K562 (cell line): Measurements from ENCODE around the gene SRSF1. TPM values are rescaled to one million over a fixed set of nuclear protein-coding genes. Genes with fewer than 3 reads are reported as not detected.

Experiments
- AFF1 ChIP-seq, 2 experiments: fragments of 450-650 bp; IDR thresholded peaks; 2 replicates each; pipeline ENCODE4 v1.6.1; 2018; ENCODE audit warnings: mild to moderate bottlenecking in 2 of 2, low read depth in 1 of 2; ENCODE audit not compliant: partially characterized antibody in 2 of 2
- BRF1 ChIP-seq: IDR thresholded peaks from 3 replicates; pipeline ENCODE4 v1.6.1; 2011; ENCODE audit warnings: borderline replicate concordance, mild to moderate bottlenecking; ENCODE audit not compliant: insufficient read length; ENCODE audit errors: extremely low read depth
- CBFA2T3 ChIP-seq: fragments of 450-650 bp; IDR thresholded peaks from 2 replicates; pipeline ENCODE4 v1.6.1; 2017
- DEAF1 ChIP-seq: fragments of 450-650 bp; formaldehyde crosslinking; IDR thresholded peaks from 2 replicates; pipeline ENCODE4 v1.4.0; 2020; ENCODE audit warnings: mild to moderate bottlenecking, moderate library complexity
- ELK1 ChIP-seq: sonication (generic); formaldehyde crosslinking; IDR thresholded peaks from 2 replicates; pipeline ENCODE4 v1.8.1; 2022; ENCODE audit warnings: missing genetic modification reagents
- HDAC1 ChIP-seq, 2 experiments: fragments of 450-650 bp; IDR thresholded peaks; 2 replicates each; pipeline ENCODE4 v1.6.1; 2016 to 2017; ENCODE audit warnings: inconsistent platforms in 1 of 2, mild to moderate bottlenecking in 1 of 2, moderate library complexity in 1 of 2
- MCM5 ChIP-seq: fragments of 450-650 bp; IDR thresholded peaks from 2 replicates; pipeline ENCODE4 v1.6.1; 2016; ENCODE audit warnings: low read depth
- MIER1 ChIP-seq: fragments of 450-650 bp; IDR thresholded peaks from 2 replicates; pipeline ENCODE4 v1.6.1; 2016; ENCODE audit warnings: antibody characterized with exemption, mild to moderate bottlenecking, low read depth
- NR3C1 ChIP-seq: sonication (generic); formaldehyde crosslinking; IDR thresholded peaks from 2 replicates; pipeline ENCODE4 v1.8.1; 2022; ENCODE audit warnings: missing genetic modification reagents
- PYGO2 ChIP-seq: fragments of 450-650 bp; IDR thresholded peaks from 2 replicates; pipeline ENCODE4 v1.6.1; 2016; ENCODE audit warnings: mild to moderate bottlenecking, missing genetic modification characterization, moderate library complexity, missing compliant biosample characterization
- SPI1 ChIP-seq: IDR thresholded peaks from 2 replicates; pipeline ENCODE4 v1.6.1; 2011; ENCODE audit warnings: low read depth, low read length, control low read depth, borderline replicate concordance
- STAG1 ChIP-seq: sonication (generic); formaldehyde crosslinking; IDR thresholded peaks from 2 replicates; pipeline ENCODE4 v1.5.0; 2020; ENCODE audit warnings: missing genetic modification reagents, borderline replicate concordance
- TAL1 ChIP-seq: fragments of 450-650 bp; IDR thresholded peaks from 2 replicates; pipeline ENCODE4 v1.6.1; 2016; ENCODE audit warnings: mild to moderate bottlenecking
- TCFL5 ChIP-seq: fragments of 250-450 bp; sonication (Bioruptor Pico); conservative IDR thresholded peaks from 2 replicates; pipeline ENCODE4 v1.6.1; 2021; ENCODE audit warnings: mild to moderate bottlenecking, moderate library complexity, matching md5 sums
- ZNF224 ChIP-seq: sonication (generic); formaldehyde crosslinking; IDR thresholded peaks from 2 replicates; pipeline ENCODE4 v1.8.0; 2022; ENCODE audit warnings: mild to moderate bottlenecking, missing genetic modification reagents
- ZNF347 ChIP-seq: fragments of 450-650 bp; formaldehyde crosslinking; IDR thresholded peaks from 2 replicates; pipeline ENCODE4 v1.4.0; 2020; ENCODE audit warnings: low read depth, mild to moderate bottlenecking, moderate library complexity
- ZNF561 ChIP-seq: fragments of 450-650 bp; formaldehyde crosslinking; conservative IDR thresholded peaks from 2 replicates; pipeline ENCODE4 v1.4.0; 2020; ENCODE audit warnings: mild to moderate bottlenecking, moderate library complexity
- ZNF76 ChIP-seq: fragments of 250-450 bp; sonication (Bioruptor Pico); IDR thresholded peaks from 2 replicates; pipeline ENCODE4 v1.4.0; 2020; ENCODE audit warnings: mild to moderate bottlenecking, moderate library complexity, borderline replicate concordance
- polyA plus RNA-seq, 8 experiments: library from polyadenylated mRNA; depleted of rRNA in 4 of 8; stranded (reverse) in 5 of 8; unstranded in 3 of 8; fragments of >200 nt; fragmentation: Nextera tagmentation in 2 of 8; fragmentation: Illumina TruSeq in 1 of 8; extraction: Ambion mirVana in 2 of 8; extraction: Trizol in 1 of 8; gene quantifications; 2 replicates each; pipeline versions ENCODE4 v1.2.1 to v1.2.3, GENCODE V29; 2011 to 2014; ENCODE audit warnings: inconsistent platforms in 1 of 8, missing spikeins in 1 of 8
- total RNA-seq, 7 experiments: library from RNA; depleted of rRNA in 6 of 7; stranded (reverse); fragments of >200 nt in 6 of 7; fragmentation: Illumina TruSeq in 2 of 7; extraction: Trizol in 2 of 7; gene quantifications; 2 replicates each; pipeline versions ENCODE4 v1.2.1 to v1.2.3, GENCODE V29; 2011 to 2021; ENCODE audit warnings: low replicate concordance in 1 of 7
- TF ChIP-seq, protein P1 (sequence below): fragments of 250-450 bp; sonication (Bioruptor Pico); IDR thresholded peaks from 2 replicates; pipeline ENCODE4 v1.5.0; 2020; ENCODE audit warnings: mild to moderate bottlenecking

Gene SRSF1
- total and polyA plus RNA-seq, 9 of the 15 experiments (the other 6 are each of a cell fraction or from before 2014, with no cell fraction given), result 77.8 to 559 (median 442) TPM

GRCh38 chr17:58006924-58007780, at the start of gene SRSF1 (continued):
- peak; percentile 84 for TF ChIP-seq ZNF76 (CRISPR knock-in tag)
- TF ChIP-seq DEAF1 (CRISPR knock-in tag), result 0 out of 2 replicates have a peak, but pooled peaks have one; percentile 12
- TF ChIP-seq SPI1, result peak; percentile 47; the same call in 1 of the 2 replicates
- TF ChIP-seq, protein P1, sequence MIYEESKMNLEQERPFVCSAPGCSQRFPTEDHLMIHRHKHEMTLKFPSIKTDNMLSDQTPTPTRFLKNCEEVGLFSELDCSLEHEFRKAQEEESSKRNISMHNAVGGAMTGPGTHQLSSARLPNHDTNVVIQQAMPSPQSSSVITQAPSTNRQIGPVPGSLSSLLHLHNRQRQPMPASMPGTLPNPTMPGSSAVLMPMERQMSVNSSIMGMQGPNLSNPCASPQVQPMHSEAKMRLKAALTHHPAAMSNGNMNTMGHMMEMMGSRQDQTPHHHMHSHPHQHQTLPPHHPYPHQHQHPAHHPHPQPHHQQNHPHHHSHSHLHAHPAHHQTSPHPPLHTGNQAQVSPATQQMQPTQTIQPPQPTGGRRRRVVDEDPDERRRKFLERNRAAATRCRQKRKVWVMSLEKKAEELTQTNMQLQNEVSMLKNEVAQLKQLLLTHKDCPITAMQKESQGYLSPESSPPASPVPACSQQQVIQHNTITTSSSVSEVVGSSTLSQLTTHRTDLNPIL (CRISPR knock-in tag), result no peak
- peak; percentile 6; the same call in 1 of the 2 replicates for TF ChIP-seq NR3C1
- no peak for TF ChIP-seq ZNF224 (CRISPR knock-in tag)
- TF ChIP-seq ZNF561 (CRISPR knock-in tag), result no peak
- no peak for TF ChIP-seq ZNF347 (CRISPR knock-in tag)
- TF ChIP-seq HDAC1 (IDR thresholded peaks at IDR 0.05), result no peak; a peak in 1 of 4 replicates
- TF ChIP-seq STAG1 (CRISPR knock-in tag), result no peak; the same call in none of the 2 replicates
- 0 out of 2 replicates have a peak, but pooled peaks have one; percentile 10 for TF ChIP-seq PYGO2 (tag)
- TF ChIP-seq MCM5, result no peak
- TF ChIP-seq TCFL5 (CRISPR knock-in tag), result no peak
- no peak for TF ChIP-seq BRF1
- TF ChIP-seq CBFA2T3, result peak; percentile 18; the same call in 1 of the 2 replicates
- TF ChIP-seq AFF1 (IDR thresholded peaks at IDR 0.05; ENCODE audit: low read depth in 1 of 2, partially characterized antibody in 2 of 2), result no peak
- 0 out of 2 replicates have a peak, but pooled peaks have one; percentile 39 for TF ChIP-seq MIER1
- TF ChIP-seq TAL1, result no peak
- no peak for TF ChIP-seq ELK1 (CRISPR knock-in tag)
